Measurements from ENCODE around the gene THPO.

THPO gene

GRCh38 chr3:184328516-184328915 is 49.5 kb downstream of the THPO start:
- no peak for DNase-seq

GRCh38 chr3:184327171-184327570 is 50.8 kb downstream of the THPO start:
- no peak for DNase-seq

DNA sequence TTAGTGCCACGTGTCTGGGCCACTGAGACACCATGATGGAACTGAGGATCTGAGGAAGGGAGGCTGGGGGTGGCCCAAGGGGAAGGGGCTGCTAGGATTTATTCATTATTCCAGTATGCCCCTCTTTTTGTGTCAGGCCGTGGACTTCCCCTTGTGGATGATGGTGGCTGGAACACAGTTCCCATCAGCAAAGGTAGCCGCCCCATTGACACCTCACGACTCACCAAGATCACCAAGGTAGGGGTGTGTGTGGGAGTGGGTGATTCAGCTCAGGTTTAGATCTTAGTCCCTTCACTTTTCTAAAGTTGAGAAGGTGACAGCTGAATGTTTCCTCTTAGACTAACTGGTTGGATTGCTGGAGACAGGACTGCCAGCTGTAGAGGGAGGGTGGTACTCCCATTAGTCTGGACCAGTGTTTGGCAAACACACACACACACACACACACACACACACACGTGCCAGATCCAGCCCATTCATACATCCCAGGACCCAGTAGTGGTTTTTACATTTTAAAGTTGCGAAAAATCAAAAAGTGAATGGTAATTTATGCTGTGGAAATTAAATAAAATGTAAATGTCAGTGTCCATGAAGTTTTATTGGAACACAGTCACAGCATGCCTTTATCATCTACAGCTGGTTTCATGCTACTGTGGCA is 52.2 kb downstream of the THPO start:
- no peak for DNase-seq

- DNase-seq, result no peak
Measured at GRCh38 chr3:184325269-184325668, 52.7 kb downstream of the THPO start.

- DNase-seq, result no peak
Measured at GRCh38 chr3:184323696-184324095, 54.3 kb downstream of the THPO start.

GRCh38 chr3:184322731-184323487 is 55.1 kb downstream of the THPO start:
- DNase-seq, result no peak
